GM21423 (cell line): ENCODE measurements around the gene TEC.
"Not testable (repeated sequence)": the region's sequence is repeated elsewhere in the genome, so short reads cannot be mapped to it uniquely, and the experiment has no call there.

Source experiments
- ATAC-seq: cut with Tn5 transposase; IDR thresholded peaks from one replicate; pipeline ENCODE4 v1.9.1; 2021; ENCODE audit warnings: mild to moderate bottlenecking, moderate library complexity; ENCODE audit not compliant: unreplicated experiment

TEC gene

GRCh38 chr4:48197643-48198237 is 71.9 kb downstream of the TEC start:
- ATAC-seq, result no peak

GRCh38 chr4:48196758-48197504 is 72.7 kb downstream of the TEC start:
- ATAC-seq, result peak; percentile 53

GRCh38 chr4:48195853-48196252 is 73.8 kb downstream of the TEC start:
- no peak for ATAC-seq

GRCh38 chr4:48195374-48195773 is 74.3 kb downstream of the TEC start:
- ATAC-seq, result no peak

- ATAC-seq, result no peak
Measured at GRCh38 chr4:48194971-48195370, 74.7 kb downstream of the TEC start.

GRCh38 chr4:48193921-48194468 is 75.6 kb downstream of the TEC start:
- no peak for ATAC-seq

GRCh38 chr4:48193096-48193836 is 76.4 kb downstream of the TEC start:
- no peak for ATAC-seq

- no peak for ATAC-seq
Measured at GRCh38 chr4:48191758-48192157, 77.9 kb downstream of the TEC start.

GRCh38 chr4:48190839-48191238 is 78.8 kb downstream of the TEC start:
- ATAC-seq, result peak; percentile 57

GRCh38 chr4:48189731-48190130 is 79.9 kb downstream of the TEC start:
- no peak for ATAC-seq

- no peak for ATAC-seq
Measured at GRCh38 chr4:48188390-48188789, 81.2 kb downstream of the TEC start.

- no peak for ATAC-seq
Measured at GRCh38 chr4:48187813-48188212, 81.8 kb downstream of the TEC start.

- not testable (repeated sequence) for ATAC-seq
Measured at GRCh38 chr4:48187066-48187465, 82.6 kb downstream of the TEC start.

- not testable (repeated sequence) for ATAC-seq
Measured at GRCh38 chr4:48186394-48186793, 83.2 kb downstream of the TEC start.

- no peak for ATAC-seq
Measured at GRCh38 chr4:48184882-48185281, 84.8 kb downstream of the TEC start.

- ATAC-seq, result no peak
Measured at GRCh38 chr4:48180234-48180633, 89.4 kb downstream of the TEC start.

- no peak for ATAC-seq
Measured at GRCh38 chr4:48178931-48179330, 90.7 kb downstream of the TEC start.

GRCh38 chr4:48175806-48176205 is 93.8 kb downstream of the TEC start:
- no peak for ATAC-seq

- no peak for ATAC-seq
Measured at GRCh38 chr4:48175328-48175727, 94.3 kb downstream of the TEC start.

GRCh38 chr4:48173056-48173991 is 96.3 kb downstream of the TEC start:
- peak; percentile 65 for ATAC-seq

GRCh38 chr4:48172651-48173050 is 97.0 kb downstream of the TEC start:
- ATAC-seq, result no peak
